Stimulated activated CD4-positive, alpha-beta T cell treated with anti-CD3 and anti-CD28 coated beads, Interleukin-15, amount 100 ng/mL, for 24 hours (primary cell): ENCODE data around the gene ERMP1.

Experiments
- DNase-seq: peaks from one replicate; pipeline ENCODE4 v3.0.0-alpha.2; 2020

The ERMP1 gene

GRCh38 chr9:5854063-5854790 is 21.3 kb upstream of the ERMP1 start:
- DNase-seq, result peak; percentile 47

- no peak for DNase-seq
Measured at GRCh38 chr9:5853617-5854016, 20.7 kb upstream of the ERMP1 start.

- no peak for DNase-seq
Measured at GRCh38 chr9:5852987-5853386, 20.1 kb upstream of the ERMP1 start.

GRCh38 chr9:5851445-5851844 is 18.5 kb upstream of the ERMP1 start:
- DNase-seq, result peak; percentile 60

- DNase-seq, result no peak
Measured at GRCh38 chr9:5850724-5851122, 17.8 kb upstream of the ERMP1 start.

- DNase-seq, result no peak
Measured at GRCh38 chr9:5848372-5848882, 15.5 kb upstream of the ERMP1 start.

GRCh38 chr9:5846501-5846921 is 13.6 kb upstream of the ERMP1 start:
- no peak for DNase-seq

- no peak for DNase-seq
Measured at GRCh38 chr9:5846096-5846495, 13.2 kb upstream of the ERMP1 start.

GRCh38 chr9:5845157-5845531 is 12.2 kb upstream of the ERMP1 start:
- DNase-seq, result no peak

GRCh38 chr9:5843794-5844471 is 11.0 kb upstream of the ERMP1 start:
- DNase-seq, result no peak

GRCh38 chr9:5842929-5843793 is 10.2 kb upstream of the ERMP1 start:
- DNase-seq, result no peak

GRCh38 chr9:5841771-5842573 is 9.1 kb upstream of the ERMP1 start:
- DNase-seq, result peak; percentile 64

GRCh38 chr9:5840788-5841187 is 7.9 kb upstream of the ERMP1 start:
- DNase-seq, result no peak

- DNase-seq, result no peak
Measured at GRCh38 chr9:5839572-5839902, 6.6 kb upstream of the ERMP1 start.

- no peak for DNase-seq
Measured at GRCh38 chr9:5838884-5839571, 6.1 kb upstream of the ERMP1 start.

GRCh38 chr9:5835808-5836207 is 2.9 kb upstream of the ERMP1 start:
- no peak for DNase-seq

GRCh38 chr9:5834214-5834613 is 1.3 kb upstream of the ERMP1 start:
- no peak for DNase-seq

- DNase-seq, result no peak
Measured at GRCh38 chr9:5832071-5832537, 813 bp downstream of the ERMP1 start.

- DNase-seq, result no peak
Measured at GRCh38 chr9:5825895-5826622, 6.9 kb downstream of the ERMP1 start.

GRCh38 chr9:5825223-5825622 is 7.7 kb downstream of the ERMP1 start:
- DNase-seq, result no peak

GRCh38 chr9:5820425-5820824 is 12.5 kb downstream of the ERMP1 start:
- no peak for DNase-seq
